HEK293T (cell line): ENCODE results near the gene TBX2.

Experiments used
- CTCF ChIA-PET: fragments of 350-600 bp; formaldehyde crosslinking; extraction: SDS; loops from one replicate; lab custom pipeline; 2021; ENCODE audit warnings: antibody characterized with exemption, inconsistent platforms; lab: Yijun Ruan, JAX
- POLR2A ChIA-PET: fragments of 350-600 bp; formaldehyde crosslinking; extraction: SDS; loops from one replicate; lab custom pipeline; 2020; ENCODE audit warnings: antibody characterized with exemption, inconsistent platforms; lab: Yijun Ruan, JAX
- DNase-seq: peaks from one replicate; pipeline ENCODE4 v3.0.0; 2012; ENCODE audit warnings: mixed read lengths; ENCODE audit errors: extremely low spot score
- ARNT ChIP-seq: fragments of 450-650 bp; IDR thresholded peaks from 2 replicates; pipeline ENCODE4 v1.6.1; 2017; ENCODE audit warnings: mild to moderate bottlenecking
- BHLHE40 ChIP-seq: fragments of 450-650 bp; IDR thresholded peaks from 2 replicates; pipeline ENCODE4 v1.6.1; 2016; ENCODE audit warnings: mild to moderate bottlenecking, moderate library complexity, borderline replicate concordance
- CTBP1 ChIP-seq: fragments of 450-650 bp; IDR thresholded peaks from 2 replicates; pipeline ENCODE4 v1.6.1; 2016; ENCODE audit warnings: borderline replicate concordance
- ELF4 ChIP-seq: fragments of 450-650 bp; IDR thresholded peaks from 2 replicates; pipeline ENCODE4 v1.6.1; 2017; ENCODE audit warnings: antibody characterized with exemption
- FOXA1 ChIP-seq: fragments of 450-650 bp; IDR thresholded peaks from 2 replicates; pipeline ENCODE4 v1.6.1; 2016; ENCODE audit warnings: mild to moderate bottlenecking
- FOXM1 ChIP-seq: fragments of 450-650 bp; IDR thresholded peaks from 2 replicates; pipeline ENCODE4 v1.6.1; 2017; ENCODE audit warnings: mild to moderate bottlenecking, borderline replicate concordance
- HDGF ChIP-seq: fragments of 450-650 bp; IDR thresholded peaks from 2 replicates; pipeline ENCODE4 v1.6.1; 2017; ENCODE audit warnings: antibody characterized with exemption, borderline replicate concordance
- L3MBTL2 ChIP-seq: fragments of 450-650 bp; conservative IDR thresholded peaks from 2 replicates; pipeline ENCODE4 v1.6.1; 2016; ENCODE audit warnings: mild to moderate bottlenecking
- NFRKB ChIP-seq: fragments of 450-650 bp; IDR thresholded peaks from 2 replicates; pipeline ENCODE4 v1.6.1; 2016; ENCODE audit warnings: mild to moderate bottlenecking, moderate library complexity
- SP1 ChIP-seq: fragments of 450-650 bp; IDR thresholded peaks from 2 replicates; pipeline ENCODE4 v1.6.1; 2017
- SUZ12 ChIP-seq: fragments of 450-650 bp; IDR thresholded peaks from 2 replicates; pipeline ENCODE4 v1.6.1; 2016; ENCODE audit warnings: mild to moderate bottlenecking
- TARDBP ChIP-seq: fragments of 450-650 bp; IDR thresholded peaks from 2 replicates; pipeline ENCODE4 v1.6.1; 2016
- ZNF384 ChIP-seq: fragments of 450-650 bp; IDR thresholded peaks from 2 replicates; pipeline ENCODE4 v1.6.1; 2016
- TF ChIP-seq, protein P1 (sequence below): fragments of 450-650 bp; IDR thresholded peaks from 2 replicates; pipeline ENCODE4 v1.6.1; 2016

The TBX2 gene

DNA sequence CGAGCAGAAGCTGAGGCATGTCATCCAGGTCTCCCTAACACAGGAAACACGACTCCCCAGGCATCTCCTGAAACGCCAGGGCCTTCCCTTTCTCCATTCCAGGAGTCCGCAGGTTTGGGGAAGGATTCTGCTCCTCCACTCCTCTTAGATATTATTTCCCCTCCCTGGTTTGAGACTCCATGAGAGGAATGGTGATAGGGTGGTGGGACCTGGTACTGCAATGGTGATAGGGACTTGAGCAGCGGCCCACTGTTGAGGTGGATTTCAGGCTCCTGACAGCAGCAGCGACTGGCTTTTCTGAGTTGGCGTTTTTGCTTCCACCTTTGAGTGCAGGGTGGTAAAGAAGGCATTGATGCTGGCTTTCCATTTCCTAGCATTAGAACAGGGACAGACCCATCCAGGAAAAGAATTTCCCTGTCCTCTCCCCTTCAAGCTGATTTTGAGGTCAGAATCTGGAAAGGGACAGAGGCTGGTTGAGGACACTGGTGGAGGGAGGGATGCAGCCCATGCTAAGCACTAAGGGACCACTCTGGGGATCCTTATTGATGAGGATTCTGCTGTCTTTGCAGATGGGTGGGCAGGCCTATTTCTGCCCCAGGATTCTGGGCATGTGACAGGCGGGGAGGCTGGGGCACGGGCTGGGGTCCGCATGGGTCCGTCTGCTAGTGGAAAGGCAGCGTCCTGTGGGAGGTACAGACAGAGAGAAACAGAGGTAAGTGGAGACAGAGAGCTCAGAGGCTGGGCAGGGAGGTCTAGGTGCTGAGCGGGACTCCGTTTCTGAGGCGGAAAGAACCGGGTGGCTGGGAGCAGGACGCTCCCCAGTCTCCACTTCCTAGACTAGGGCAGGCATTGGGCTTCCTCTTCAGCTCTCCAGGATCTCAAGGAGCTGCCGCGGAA lies 51.2 kb downstream of the TBX2 start:
- no peak for DNase-seq
- TF ChIP-seq L3MBTL2 = no peak
- TF ChIP-seq, protein P1, sequence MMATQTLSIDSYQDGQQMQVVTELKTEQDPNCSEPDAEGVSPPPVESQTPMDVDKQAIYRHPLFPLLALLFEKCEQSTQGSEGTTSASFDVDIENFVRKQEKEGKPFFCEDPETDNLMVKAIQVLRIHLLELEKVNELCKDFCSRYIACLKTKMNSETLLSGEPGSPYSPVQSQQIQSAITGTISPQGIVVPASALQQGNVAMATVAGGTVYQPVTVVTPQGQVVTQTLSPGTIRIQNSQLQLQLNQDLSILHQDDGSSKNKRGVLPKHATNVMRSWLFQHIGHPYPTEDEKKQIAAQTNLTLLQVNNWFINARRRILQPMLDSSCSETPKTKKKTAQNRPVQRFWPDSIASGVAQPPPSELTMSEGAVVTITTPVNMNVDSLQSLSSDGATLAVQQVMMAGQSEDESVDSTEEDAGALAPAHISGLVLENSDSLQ = no peak
- TF ChIP-seq BHLHE40 = no peak
- TF ChIP-seq ELF4 = no peak
- no peak for TF ChIP-seq NFRKB
- no peak for TF ChIP-seq FOXM1
- no peak for TF ChIP-seq HDGF
- CTCF ChIA-PET = no interaction called here
- POLR2A ChIA-PET = no interaction called here

DNA sequence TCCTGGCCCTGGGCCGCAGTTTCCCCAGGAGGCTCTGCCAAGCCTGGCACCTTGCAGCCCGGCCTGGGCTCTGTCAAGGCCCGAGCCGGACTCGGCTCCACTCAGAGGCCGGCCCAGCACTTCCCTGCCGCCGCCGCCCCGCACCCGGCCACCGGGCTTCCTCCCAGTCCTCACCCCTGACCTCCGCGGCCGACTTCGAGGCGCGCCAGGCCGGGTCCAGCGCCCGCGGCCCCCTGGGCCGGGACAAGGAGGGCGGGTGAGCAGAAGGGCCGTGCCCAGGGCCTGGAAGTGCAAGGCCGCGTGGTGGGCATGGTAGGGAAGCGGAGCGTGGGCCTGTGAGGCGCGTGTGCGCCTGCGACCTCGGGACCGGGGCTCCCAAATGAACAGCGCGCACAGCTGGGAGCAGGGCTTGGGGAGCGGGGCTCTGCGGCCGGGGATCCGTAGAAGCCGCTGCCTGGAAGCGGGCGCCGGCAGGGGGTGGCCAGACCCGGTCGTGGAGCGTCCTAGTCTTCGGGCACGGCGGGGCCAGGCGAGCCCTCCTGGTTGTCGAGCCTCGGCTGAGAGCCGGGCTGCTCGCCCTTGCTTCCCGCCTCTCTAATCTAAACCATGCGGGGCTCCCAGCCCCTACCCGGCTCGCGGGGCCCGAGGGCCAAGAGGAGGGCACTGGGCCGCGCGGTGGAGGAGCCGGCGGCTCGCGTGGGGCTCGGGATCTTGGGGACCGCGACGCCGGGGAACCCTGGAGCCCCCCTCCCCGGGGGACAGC lies 52.1 kb downstream of the TBX2 start:
- CTCF ChIA-PET = no interaction called here

DNA sequence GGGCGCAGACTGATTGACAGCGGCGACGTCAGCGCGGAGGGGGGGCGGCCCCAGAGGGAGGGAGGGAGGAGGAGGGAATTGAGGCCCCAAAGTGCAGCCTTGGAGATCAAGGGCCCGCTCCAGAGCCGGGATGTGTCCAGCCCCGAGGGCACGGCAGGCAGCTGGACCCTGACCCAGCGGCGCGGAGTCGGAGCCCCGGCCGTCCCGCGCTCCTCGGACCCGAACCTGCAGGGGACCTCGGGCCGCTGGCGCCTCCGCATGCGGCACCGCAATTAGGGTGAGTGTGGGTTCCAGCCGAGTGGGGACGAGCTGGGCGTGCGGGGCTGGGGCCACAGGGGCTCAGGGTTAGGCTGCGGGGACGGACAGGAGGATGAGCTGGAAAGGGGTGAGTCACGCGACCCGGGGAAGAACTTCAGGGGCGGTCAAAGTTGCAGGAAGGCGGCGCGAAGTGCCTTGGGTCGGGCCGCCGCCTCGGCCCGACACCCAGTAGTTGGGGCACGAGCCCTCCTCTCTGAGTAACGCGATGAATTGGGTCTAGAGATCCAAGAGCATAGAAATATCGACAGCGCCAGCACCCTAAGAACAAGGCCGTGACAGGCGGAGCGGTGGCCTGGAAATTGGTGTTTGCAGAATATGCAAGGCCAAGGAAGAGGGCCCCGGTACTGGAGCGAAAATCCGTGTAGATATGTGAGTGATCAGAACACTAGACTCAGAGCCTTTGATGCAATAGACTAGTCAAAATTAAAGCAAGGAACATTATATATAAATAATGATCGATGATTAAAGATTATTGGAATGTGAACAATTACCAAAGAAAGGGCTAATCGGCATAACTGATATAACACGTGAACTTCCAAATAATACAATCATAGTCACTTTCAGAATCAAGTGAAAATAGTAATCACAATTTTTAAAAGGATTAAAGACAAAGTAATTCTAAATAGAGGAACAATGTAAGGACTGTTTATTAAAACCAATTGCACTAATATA lies 53.0 kb downstream of the TBX2 start, which contains the start of gene TBX4:
Gene TBX4 (plus strand): TSS at position 122 of the 990 bp plus-strand sequence. CDS start 4,069 bp downstream, outside the sequence.
- POLR2A ChIA-PET = no interaction called here
- CTCF ChIA-PET = no interaction called here
- no peak for TF ChIP-seq SP1
- TF ChIP-seq FOXA1 = no peak
- TF ChIP-seq ZNF384 = no peak
- no peak for TF ChIP-seq BHLHE40
- TF ChIP-seq SUZ12 = no peak
- TF ChIP-seq, protein P1 = no peak
- no peak for TF ChIP-seq ARNT
- TF ChIP-seq TARDBP = no peak
- no peak for TF ChIP-seq CTBP1
- TF ChIP-seq NFRKB = no peak
- TF ChIP-seq ELF4 = no peak
- no peak for TF ChIP-seq HDGF
- no peak for DNase-seq

More for the DNA sequence above, 52.1 kb downstream of the TBX2 start:
- TF ChIP-seq ZNF384 = no peak
- TF ChIP-seq, protein P1 = no peak
- TF ChIP-seq NFRKB = no peak
- TF ChIP-seq TARDBP = no peak
- TF ChIP-seq CTBP1 = no peak
- TF ChIP-seq SUZ12 = no peak
- TF ChIP-seq SP1 = no peak
- no peak for TF ChIP-seq HDGF
- POLR2A ChIA-PET = no interaction called here
- DNase-seq = no peak

DNA sequence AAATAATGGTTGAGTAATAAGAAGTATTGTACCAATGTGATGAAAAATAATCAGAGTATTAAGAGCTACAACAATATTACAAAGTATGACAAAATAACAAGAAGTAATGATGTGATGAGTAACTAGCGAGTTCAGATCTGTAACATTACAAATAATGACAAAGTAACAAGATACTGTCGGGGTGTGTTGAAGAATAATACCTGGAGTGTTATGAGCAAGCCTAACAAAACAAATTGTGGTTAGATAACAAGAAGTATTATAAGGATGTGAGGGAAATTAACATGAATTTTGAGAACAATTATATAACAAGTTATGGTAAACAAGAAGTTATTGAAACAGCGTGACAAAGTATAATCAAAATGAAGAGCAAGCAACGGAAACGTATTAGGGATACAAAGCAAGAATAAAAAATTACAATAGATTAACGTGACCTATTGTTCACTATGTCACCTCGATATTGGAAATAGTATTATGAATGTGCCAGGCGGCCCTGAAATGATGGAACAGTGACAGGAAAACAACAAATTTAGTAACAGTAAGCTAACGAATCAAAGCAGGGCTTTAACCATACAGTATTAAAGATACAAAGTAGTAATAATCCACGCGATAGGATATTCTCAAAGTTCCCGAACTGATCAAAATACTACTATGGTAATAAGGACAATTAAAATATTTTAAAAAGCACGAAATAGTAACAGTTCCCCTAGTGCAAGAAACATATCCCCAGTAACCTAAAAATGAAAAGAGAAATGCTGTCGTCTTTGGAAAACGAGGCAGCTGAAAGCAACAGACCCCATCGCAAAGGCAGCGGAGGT lies 54.1 kb downstream of the TBX2 start:
- ChIA-PET POLR2A (no interaction called here), CTCF (no interaction called here)
- DNase-seq = no peak
- no peak for TF ChIP-seq SUZ12
- TF ChIP-seq FOXM1 = no peak
- no peak for TF ChIP-seq BHLHE40
- TF ChIP-seq, protein P1 = no peak
- no peak for TF ChIP-seq FOXA1
- TF ChIP-seq L3MBTL2 = no peak
- TF ChIP-seq HDGF = no peak
- TF ChIP-seq SP1 = no peak
- no peak for TF ChIP-seq CTBP1
- TF ChIP-seq NFRKB = no peak
- TF ChIP-seq ZNF384 = no peak
